ENCODE results near the gene FGFRL1. TPM values are rescaled to one million over a fixed set of nuclear protein-coding genes. Genes with fewer than 3 reads are reported as not detected.
A peak's percentile ranks its signal among the peaks of the same experiment; 100 is the strongest.

The FGFRL1 gene
- total and polyA plus RNA-seq, 2 of the 13 experiments (the other 11 are each of a cell fraction or from before 2014, with no cell fraction given) = 19.1 to 30.6 TPM

GRCh38 chr4:1009542-1010394, 1.7 kb upstream of the FGFRL1 start (continued):
- TF ChIP-seq ZNF749 (CRISPR knock-in tag; IDR thresholded peaks at IDR 0.05; ENCODE audit: borderline replicate concordance) (peak; percentile 56; the same call in 1 of the 2 replicates), MAZ (IDR thresholded peaks at IDR 0.05; ENCODE audit: borderline replicate concordance, low read depth, low read length) (peak; percentile 47; the same call in 1 of the 2 replicates), MAZ (CRISPR knock-in tag; IDR thresholded peaks at IDR 0.05; ENCODE audit: low read depth) (peak; percentile 42; the same call in 1 of the 2 replicates), RFXAP (CRISPR knock-in tag; IDR thresholded peaks at IDR 0.05; ENCODE audit: borderline replicate concordance) (no peak; the same call in 1 of the 2 replicates), ZNF704 (CRISPR knock-in tag; IDR thresholded peaks at IDR 0.05; ENCODE audit: borderline replicate concordance) (no peak), CC2D1A (CRISPR knock-in tag; IDR thresholded peaks at IDR 0.05) (no peak), ARID2 (CRISPR knock-in tag; IDR thresholded peaks at IDR 0.05; ENCODE audit: borderline replicate concordance) (no peak), KLF9 (CRISPR knock-in tag; IDR thresholded peaks at IDR 0.05; ENCODE audit: low read depth) (no peak), ZNF660 (CRISPR knock-in tag; IDR thresholded peaks at IDR 0.05; ENCODE audit: borderline replicate concordance, low read depth) (no peak), ZNF234 (CRISPR knock-in tag; conservative IDR thresholded peaks at IDR 0.05) (no peak), MLX (CRISPR knock-in tag; IDR thresholded peaks at IDR 0.05) (no peak), DNMT1 (CRISPR knock-in tag; IDR thresholded peaks at IDR 0.05) (peak; percentile 86), IRF2 (CRISPR knock-in tag; IDR thresholded peaks at IDR 0.05) (no peak), MIER2 (CRISPR knock-in tag; IDR thresholded peaks at IDR 0.05) (no peak), HNRNPK (IDR thresholded peaks at IDR 0.05; ENCODE audit: low read depth, low read length, poor library complexity, severe bottlenecking) (no peak), HINFP (CRISPR knock-in tag; IDR thresholded peaks at IDR 0.05; ENCODE audit: low read depth) (no peak), ZGPAT (CRISPR knock-in tag; IDR thresholded peaks at IDR 0.05) (peak; percentile 32; the same call in 1 of the 2 replicates), MLXIP (CRISPR knock-in tag; IDR thresholded peaks at IDR 0.05; ENCODE audit: borderline replicate concordance) (no peak), MTA3 (CRISPR knock-in tag; IDR thresholded peaks at IDR 0.05) (no peak), GPN1 (CRISPR knock-in tag; IDR thresholded peaks at IDR 0.05; ENCODE audit: borderline replicate concordance) (no peak), ARHGAP35 (CRISPR knock-in tag; IDR thresholded peaks at IDR 0.05; ENCODE audit: borderline replicate concordance) (no peak)

All from HepG2 (cell line).